Karpas-422 (cell line): ENCODE data around the gene TSC22D2. TPM values are rescaled to one million over a fixed set of nuclear protein-coding genes. Genes with fewer than 3 reads are reported as not detected.
A peak's percentile ranks its signal among the peaks of the same experiment; 100 is the strongest.

Source experiments
- DNase-seq: peaks from one replicate; pipeline ENCODE4 v3.0.0-alpha.2; 2015
- H2AFZ ChIP-seq: fragments of 200-600 bp; sonication (generic); 2 replicates; pipeline ENCODE4 v1.6.1; 2014; ENCODE audit warnings: antibody characterized with exemption, low read length, mixed read lengths
- H3K27ac ChIP-seq: fragments of 200-600 bp; sonication (generic); 2 replicates; pipeline ENCODE4 v1.5.1; 2014; ENCODE audit warnings: mild to moderate bottlenecking, low read length, moderate library complexity
- H3K27me3 ChIP-seq: fragments of 200-600 bp; sonication (generic); 2 replicates; pipeline ENCODE4 v1.6.1; 2014; ENCODE audit warnings: low read length, mixed read lengths
- H3K36me3 ChIP-seq: fragments of 200-600 bp; sonication (generic); 2 replicates; pipeline ENCODE4 v1.6.1; 2014; ENCODE audit warnings: low read length, mixed read lengths; ENCODE audit not compliant: insufficient read depth
- H3K4me1 ChIP-seq: fragments of 200-600 bp; sonication (generic); 2 replicates; pipeline ENCODE4 v1.6.1; 2014; ENCODE audit warnings: mild to moderate bottlenecking, low read length, mixed read lengths
- H3K4me2 ChIP-seq: fragments of 200-600 bp; sonication (generic); 2 replicates; pipeline ENCODE4 v1.6.1; 2014; ENCODE audit warnings: low read length, low read depth, mild to moderate bottlenecking; ENCODE audit not compliant: poor library complexity, severe bottlenecking
- H3K4me3 ChIP-seq: fragments of 200-600 bp; sonication (generic); 2 replicates; pipeline ENCODE4 v1.5.1; 2014; ENCODE audit warnings: mild to moderate bottlenecking, antibody characterized with exemption, low read length, mixed read lengths
- H3K79me2 ChIP-seq: fragments of 200-600 bp; sonication (generic); 2 replicates; pipeline ENCODE4 v1.6.1; 2014; ENCODE audit warnings: mild to moderate bottlenecking, low read length, mixed read lengths
- H3K9ac ChIP-seq: fragments of 200-600 bp; sonication (generic); 2 replicates; pipeline ENCODE4 v1.6.0; 2014; ENCODE audit warnings: low read length
- H3K9me2 ChIP-seq: fragments of 200-600 bp; sonication (generic), shearing (Covaris generic); replicated peaks from 2 replicates; pipeline ENCODE4 v1.6.0; 2014; ENCODE audit warnings: mild to moderate bottlenecking, low read length, moderate library complexity; ENCODE audit not compliant: insufficient read depth
- H3K9me3 ChIP-seq: fragments of 300-700, 200-600 bp; sonication (generic); 2 replicates; pipeline ENCODE4 v1.6.1; 2014; ENCODE audit warnings: low read length, mixed read lengths
- H4K20me1 ChIP-seq: fragments of 200-600 bp; sonication (generic); 2 replicates; pipeline ENCODE4 v1.6.1; 2014; ENCODE audit warnings: mild to moderate bottlenecking, antibody characterized with exemption, low read length, low read depth; ENCODE audit not compliant: insufficient read depth
- total RNA-seq: library from RNA; depleted of rRNA; stranded (reverse); fragments of >200 nt; shearing (Covaris generic); gene quantifications from 2 replicates; pipeline ENCODE4 v1.2.3, GENCODE V29; 2014; ENCODE audit warnings: low replicate concordance

Gene TSC22D2
- total RNA-seq, 1 experiment from 2014 or later, result 44.4 TPM

DNA sequence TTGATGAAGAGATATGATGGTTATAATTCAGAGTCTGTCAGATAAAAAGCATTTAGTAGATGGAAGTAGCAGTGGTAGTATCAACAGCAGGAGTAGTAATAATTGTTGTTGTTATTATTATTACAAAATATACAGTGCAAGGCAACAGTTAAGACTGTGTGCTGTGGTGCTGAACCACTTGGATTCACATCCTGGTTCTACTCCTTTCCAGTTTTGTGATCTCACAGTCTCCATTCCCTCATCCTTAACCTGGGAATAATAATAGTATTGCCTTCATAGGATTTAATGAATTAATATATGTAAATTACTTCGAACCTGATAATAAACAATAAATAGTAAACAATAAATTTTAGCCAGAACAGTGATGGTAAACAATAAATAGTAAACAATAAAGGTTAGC is 37.1 kb upstream of the TSC22D2 start:
- Histone ChIP-seq H3K4me1 (peaks cover 15% of the 10 kb centered on the region), H3K27ac (no peak overlapping the region), H3K27me3 (no peaks in the 10 kb centered on the region), H3K4me2 (no peak overlapping the region), H2AFZ (no peak overlapping the region), H3K4me3 (no peak overlapping the region), H3K9ac (no peak overlapping the region), H4K20me1 (no peaks in the 10 kb centered on the region), H3K9me2 (no peaks in the 10 kb centered on the region), H3K79me2 (no peaks in the 10 kb centered on the region), H3K36me3 (no peaks in the 10 kb centered on the region), H3K9me3 (no peaks in the 10 kb centered on the region)
- no peak for DNase-seq

DNA sequence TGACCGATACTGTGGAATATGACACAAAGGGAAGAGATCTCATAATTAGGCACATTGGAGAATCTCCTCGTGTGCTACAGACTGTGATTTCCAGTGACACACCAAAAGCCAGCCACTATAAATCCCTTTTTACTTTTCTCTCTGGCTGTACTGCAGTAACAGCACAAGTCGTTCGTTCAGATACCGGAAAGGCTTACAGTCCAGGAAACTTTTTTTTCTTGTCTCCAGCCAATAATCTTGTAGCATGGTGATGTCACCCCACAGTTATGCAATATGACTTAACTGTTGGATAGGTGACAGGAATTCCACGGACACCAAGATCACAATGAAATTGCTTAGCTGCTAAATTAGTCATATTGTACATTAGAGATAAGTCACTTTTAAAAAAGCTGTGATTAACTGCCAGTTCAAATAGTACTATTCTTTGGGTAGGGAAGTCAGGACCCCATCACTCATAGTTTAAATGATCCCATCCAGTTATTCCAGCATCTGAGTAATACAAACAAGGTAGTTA is 36.3 kb upstream of the TSC22D2 start:
- H3K36me3 ChIP-seq, result no peaks in the 10 kb centered on the region
- H3K9ac ChIP-seq, result no peak overlapping the region
- no peaks in the 10 kb centered on the region for H3K9me2 ChIP-seq
- no peaks in the 10 kb centered on the region for H4K20me1 ChIP-seq
- no peak for DNase-seq
- H2AFZ ChIP-seq, result no peak overlapping the region
- H3K4me1 ChIP-seq, result peaks cover 15% of the 10 kb centered on the region
- no peak overlapping the region for H3K27ac ChIP-seq
- H3K4me2 ChIP-seq, result no peak overlapping the region
- no peaks in the 10 kb centered on the region for H3K27me3 ChIP-seq
- H3K4me3 ChIP-seq, result no peak overlapping the region
- H3K79me2 ChIP-seq, result no peaks in the 10 kb centered on the region
- no peaks in the 10 kb centered on the region for H3K9me3 ChIP-seq

DNA sequence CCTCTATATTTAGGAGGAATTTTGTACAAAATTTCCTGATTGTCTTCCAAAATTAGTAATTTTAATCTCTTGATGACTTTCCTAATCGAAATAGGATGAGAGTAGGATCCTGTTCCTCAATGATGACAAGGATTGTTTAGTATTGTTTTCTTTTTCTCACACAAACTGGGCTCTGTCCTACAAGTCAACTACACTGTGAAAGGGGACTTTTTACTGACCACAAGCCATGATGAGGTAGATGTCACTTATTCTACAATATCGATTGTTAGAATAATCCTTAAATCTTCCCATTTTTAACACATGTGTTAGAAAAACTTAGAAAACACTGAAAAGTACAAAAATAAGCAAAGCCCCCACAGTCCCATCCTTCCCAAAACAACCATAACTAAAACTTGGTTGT is 35.8 kb upstream of the TSC22D2 start:
- no peaks in the 10 kb centered on the region for H3K79me2 ChIP-seq
- H3K27ac ChIP-seq, result no peak overlapping the region
- H2AFZ ChIP-seq, result no peak overlapping the region
- no peaks in the 10 kb centered on the region for H4K20me1 ChIP-seq
- DNase-seq, result no peak
- no peaks in the 10 kb centered on the region for H3K27me3 ChIP-seq
- H3K4me3 ChIP-seq, result no peak overlapping the region
- H3K9ac ChIP-seq, result no peak overlapping the region
- H3K4me2 ChIP-seq, result no peak overlapping the region
- H3K36me3 ChIP-seq, result no peaks in the 10 kb centered on the region
- no peaks in the 10 kb centered on the region for H3K9me3 ChIP-seq
- H3K9me2 ChIP-seq, result no peaks in the 10 kb centered on the region
- peaks cover 15% of the 10 kb centered on the region for H3K4me1 ChIP-seq

DNA sequence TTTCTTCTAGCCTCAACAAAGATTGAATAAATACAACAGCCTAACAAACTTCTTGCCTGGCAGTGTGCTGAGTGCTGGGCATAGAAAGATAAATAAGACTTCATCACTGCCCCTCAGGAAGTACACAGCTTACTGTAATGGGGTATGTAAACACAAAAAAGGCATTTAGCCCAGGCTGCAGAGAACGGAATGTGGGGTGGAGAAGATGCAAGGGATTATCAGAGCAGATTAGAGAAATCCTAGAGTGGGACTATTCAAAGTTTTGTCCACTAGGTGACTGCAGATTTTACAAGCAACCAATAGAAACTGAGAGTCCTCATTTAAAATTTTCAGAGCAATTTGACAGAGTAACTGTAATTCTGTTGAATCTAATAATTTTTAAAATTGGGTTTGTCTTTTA is 35.4 kb upstream of the TSC22D2 start:
- no peak overlapping the region for H3K9ac ChIP-seq
- H3K9me3 ChIP-seq, result no peaks in the 10 kb centered on the region
- H2AFZ ChIP-seq, result no peak overlapping the region
- H3K79me2 ChIP-seq, result no peaks in the 10 kb centered on the region
- no peak overlapping the region for H3K4me2 ChIP-seq
- no peaks in the 10 kb centered on the region for H3K9me2 ChIP-seq
- no peak overlapping the region for H3K4me3 ChIP-seq
- H4K20me1 ChIP-seq, result no peaks in the 10 kb centered on the region
- no peaks in the 10 kb centered on the region for H3K27me3 ChIP-seq
- no peak overlapping the region for H3K27ac ChIP-seq
- no peaks in the 10 kb centered on the region for H3K36me3 ChIP-seq
- DNase-seq, result peak; percentile 50
- peaks cover 15% of the 10 kb centered on the region for H3K4me1 ChIP-seq

DNA sequence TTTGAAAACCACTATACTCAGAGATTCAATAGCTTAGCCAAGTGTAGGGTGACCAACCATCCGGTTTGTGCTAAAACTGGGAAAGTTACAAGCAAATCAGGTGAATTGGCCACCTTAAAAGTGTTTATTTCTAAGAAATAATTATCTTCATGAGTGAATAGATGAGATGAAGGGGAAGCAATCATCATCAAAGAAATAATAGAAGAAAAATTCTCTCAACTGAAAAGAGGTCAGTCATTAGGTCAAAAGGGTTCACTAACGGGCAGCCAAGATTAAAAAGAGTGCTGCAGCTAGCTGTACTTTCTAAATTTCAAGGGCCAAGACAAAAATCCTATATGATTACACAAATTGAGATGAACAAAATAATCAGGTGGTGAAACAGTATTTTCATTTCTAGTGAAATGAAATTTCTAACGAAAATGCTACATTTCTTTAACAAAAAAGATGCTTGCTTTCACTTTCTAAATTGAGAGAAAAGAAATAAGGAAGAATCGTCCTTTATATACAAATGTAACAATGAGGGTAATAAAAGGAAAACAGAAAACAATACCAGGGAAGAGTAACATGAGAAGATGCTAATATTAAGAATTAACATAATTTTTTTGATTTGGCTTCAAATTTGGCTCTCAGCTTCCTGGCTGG is 34.7 kb upstream of the TSC22D2 start:
- no peaks in the 10 kb centered on the region for H3K27me3 ChIP-seq
- H3K4me3 ChIP-seq, result peak overlapping the region; percentile 16; the same call in 1 of the 2 replicates
- H3K9me2 ChIP-seq, result no peaks in the 10 kb centered on the region
- peaks cover 15% of the 10 kb centered on the region for H3K4me1 ChIP-seq
- no peak for DNase-seq
- no peaks in the 10 kb centered on the region for H3K79me2 ChIP-seq
- H3K9ac ChIP-seq, result 0 out of 2 replicates have a peak overlapping the region, but pooled peaks have one; percentile 10
- peak overlapping the region; percentile 41 for H3K4me2 ChIP-seq
- H2AFZ ChIP-seq, result no peak overlapping the region
- no peak overlapping the region for H3K27ac ChIP-seq
- H4K20me1 ChIP-seq, result no peaks in the 10 kb centered on the region
- no peaks in the 10 kb centered on the region for H3K36me3 ChIP-seq
- no peaks in the 10 kb centered on the region for H3K9me3 ChIP-seq

DNA sequence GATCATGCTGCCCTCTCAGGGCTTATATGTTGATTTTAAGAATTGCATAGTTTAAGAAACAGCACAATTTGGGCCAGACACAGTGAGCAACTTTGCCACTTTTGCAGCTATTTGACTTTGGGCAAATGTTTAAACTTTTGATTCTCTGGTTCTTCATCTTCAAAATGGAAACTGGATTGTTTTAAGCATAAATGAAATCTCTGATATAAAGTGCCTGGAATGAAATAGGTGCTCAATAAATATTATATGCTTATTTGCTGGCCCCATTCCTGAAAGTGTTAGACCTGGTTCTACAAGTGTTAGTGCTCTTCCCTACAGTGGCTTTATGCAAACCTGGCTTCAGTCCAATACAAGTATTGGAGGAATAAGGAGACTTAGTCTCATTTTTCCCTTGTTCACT is 33.1 kb upstream of the TSC22D2 start:
- H3K9me3 ChIP-seq, result no peaks in the 10 kb centered on the region
- no peak overlapping the region for H2AFZ ChIP-seq

DNA sequence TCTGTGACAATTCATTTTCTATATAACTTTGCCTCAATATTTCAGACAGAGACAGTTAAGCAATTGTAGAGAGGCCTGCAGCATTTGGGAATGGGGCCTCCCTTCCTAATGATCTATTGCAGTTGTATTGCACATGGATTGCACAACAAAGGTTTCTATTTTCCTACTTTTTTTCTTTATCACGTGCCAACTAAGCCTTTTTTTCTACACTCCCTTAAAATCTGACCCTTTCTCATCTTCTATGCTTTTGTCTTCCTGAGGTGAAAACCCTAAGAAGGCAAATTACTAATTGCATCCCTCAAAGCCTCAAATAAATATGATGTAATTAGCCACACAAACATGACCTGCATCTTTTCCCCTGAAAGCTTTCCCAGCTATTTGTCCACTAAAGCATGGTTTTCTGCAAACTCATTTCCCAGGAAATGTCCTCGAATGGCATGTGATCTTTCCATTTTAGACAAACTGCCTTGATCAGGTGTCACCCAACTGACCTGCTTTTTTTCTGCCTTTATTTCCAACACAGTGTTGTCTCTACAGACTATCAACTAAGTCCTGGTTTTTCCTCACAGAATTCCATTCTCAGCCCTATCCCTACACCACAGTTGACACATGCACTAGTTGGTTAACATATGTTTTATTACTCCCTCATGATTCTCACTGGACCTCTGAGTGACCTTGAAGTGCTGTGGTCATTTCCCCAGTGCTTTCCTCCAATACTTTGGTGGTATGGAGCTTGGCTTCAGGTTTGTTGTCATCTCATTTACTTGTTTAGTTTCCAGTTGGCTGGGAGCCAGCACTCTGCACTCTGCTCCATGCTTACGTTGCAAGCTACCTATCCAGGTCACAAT is 31.9 kb upstream of the TSC22D2 start:
- H3K4me2 ChIP-seq, result no peak overlapping the region
- no peak overlapping the region for H3K4me3 ChIP-seq
- no peak for DNase-seq
- no peaks in the 10 kb centered on the region for H3K9me2 ChIP-seq
- no peak overlapping the region for H2AFZ ChIP-seq
- peaks cover 11% of the 10 kb centered on the region for H3K4me1 ChIP-seq
- no peak overlapping the region for H3K9ac ChIP-seq
- H3K79me2 ChIP-seq, result no peaks in the 10 kb centered on the region
- no peaks in the 10 kb centered on the region for H3K36me3 ChIP-seq
- no peaks in the 10 kb centered on the region for H3K27me3 ChIP-seq
- H3K9me3 ChIP-seq, result no peaks in the 10 kb centered on the region
- no peak overlapping the region for H3K27ac ChIP-seq
- no peaks in the 10 kb centered on the region for H4K20me1 ChIP-seq

More for the DNA sequence above, 33.1 kb upstream of the TSC22D2 start:
- Histone ChIP-seq H3K9me2 (no peaks in the 10 kb centered on the region), H3K4me1 (peaks cover 14% of the 10 kb centered on the region), H3K27me3 (no peaks in the 10 kb centered on the region), H3K79me2 (no peaks in the 10 kb centered on the region), H3K36me3 (no peaks in the 10 kb centered on the region), H3K4me3 (no peak overlapping the region), H3K4me2 (no peak overlapping the region), H4K20me1 (no peaks in the 10 kb centered on the region), H3K27ac (no peak overlapping the region), H3K9ac (no peak overlapping the region)
- no peak for DNase-seq

DNA sequence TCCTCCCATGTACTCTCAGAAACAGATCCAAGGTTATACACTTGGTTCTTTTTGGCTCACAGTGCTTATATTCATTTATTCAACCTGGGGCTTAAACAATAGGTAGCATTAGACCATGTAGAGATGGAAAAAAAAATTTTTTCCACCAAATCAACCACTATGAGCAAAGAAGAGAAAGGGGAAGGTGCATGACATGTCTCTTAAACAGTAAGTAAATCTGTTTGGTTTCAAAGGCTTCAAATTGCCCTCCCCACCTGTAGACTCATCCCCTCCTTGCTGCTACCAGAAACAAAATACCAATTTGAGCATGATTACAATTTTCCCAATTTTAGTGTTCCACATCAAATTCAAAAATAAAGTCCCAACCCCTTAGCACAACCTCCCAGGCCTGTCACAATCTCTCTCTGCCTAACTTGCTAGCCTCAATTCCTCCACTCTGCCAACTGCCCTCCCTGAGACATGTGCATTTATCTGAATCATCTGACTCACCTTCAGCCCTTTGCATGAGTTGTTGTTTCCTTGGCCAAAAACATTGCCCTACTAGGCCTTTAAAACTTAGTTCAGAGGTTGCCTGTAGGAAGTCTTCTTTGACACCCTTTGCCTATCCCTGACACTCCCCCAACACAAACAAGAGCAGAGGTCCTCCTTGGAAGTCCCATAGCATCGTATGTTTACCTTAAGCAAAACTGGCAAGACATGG is 30.3 kb upstream of the TSC22D2 start:
- peaks cover 11% of the 10 kb centered on the region for H3K4me1 ChIP-seq
- no peaks in the 10 kb centered on the region for H3K36me3 ChIP-seq
- H3K4me3 ChIP-seq, result no peak overlapping the region
- DNase-seq, result no peak
- H3K27me3 ChIP-seq, result no peaks in the 10 kb centered on the region
- H3K9me2 ChIP-seq, result no peaks in the 10 kb centered on the region
- no peak overlapping the region for H3K9ac ChIP-seq
- no peaks in the 10 kb centered on the region for H3K9me3 ChIP-seq
- no peak overlapping the region for H2AFZ ChIP-seq
- H3K27ac ChIP-seq, result no peak overlapping the region
- no peak overlapping the region for H3K4me2 ChIP-seq
- no peaks in the 10 kb centered on the region for H3K79me2 ChIP-seq
- no peaks in the 10 kb centered on the region for H4K20me1 ChIP-seq
